Duodenal mucosa (tissue), 2 donors: Measurements from ENCODE around the gene PHACTR1.
"Not testable (repeated sequence)": the region's sequence is repeated elsewhere in the genome, so short reads cannot be mapped to it uniquely, and the experiment has no call there.

ENCODE experiments used
- H3K27ac ChIP-seq: one replicate; pipeline ENCODE4 v1.7.0; 2013; ENCODE audit warnings: low read depth, low read length
- H3K27me3 ChIP-seq, 2 donors: one replicate each; pipeline ENCODE4 v1.7.0; 2013; ENCODE audit warnings: low read length in 2 of 2, control low read depth in 1 of 2; ENCODE audit not compliant: insufficient read depth in 2 of 2, control insufficient read depth in 1 of 2
- H3K36me3 ChIP-seq, 2 donors: one replicate each; pipeline ENCODE4 v1.7.0; 2013; ENCODE audit warnings: low read length in 2 of 2, control low read depth in 1 of 2; ENCODE audit not compliant: insufficient read depth in 2 of 2, control insufficient read depth in 1 of 2
- H3K4me1 ChIP-seq, 2 donors: one replicate each; pipeline ENCODE4 v1.7.0; 2013; ENCODE audit warnings: low read length in 2 of 2, control low read depth in 1 of 2; ENCODE audit not compliant: insufficient read depth in 2 of 2, control insufficient read depth in 1 of 2
- H3K4me3 ChIP-seq, 2 donors: one replicate each; pipeline ENCODE4 v1.7.0; 2013; ENCODE audit warnings: low read length in 2 of 2, low read depth in 1 of 2
- H3K9ac ChIP-seq, 2 donors: one replicate each; pipeline ENCODE4 v1.7.0; 2013; ENCODE audit warnings: low read length in 2 of 2, low read depth in 1 of 2
- H3K9me3 ChIP-seq, 2 donors: one replicate each; pipeline ENCODE4 v1.7.0; 2013; ENCODE audit warnings: low read length in 2 of 2, control low read depth in 1 of 2; ENCODE audit not compliant: control insufficient read depth in 1 of 2

PHACTR1 gene

DNA sequence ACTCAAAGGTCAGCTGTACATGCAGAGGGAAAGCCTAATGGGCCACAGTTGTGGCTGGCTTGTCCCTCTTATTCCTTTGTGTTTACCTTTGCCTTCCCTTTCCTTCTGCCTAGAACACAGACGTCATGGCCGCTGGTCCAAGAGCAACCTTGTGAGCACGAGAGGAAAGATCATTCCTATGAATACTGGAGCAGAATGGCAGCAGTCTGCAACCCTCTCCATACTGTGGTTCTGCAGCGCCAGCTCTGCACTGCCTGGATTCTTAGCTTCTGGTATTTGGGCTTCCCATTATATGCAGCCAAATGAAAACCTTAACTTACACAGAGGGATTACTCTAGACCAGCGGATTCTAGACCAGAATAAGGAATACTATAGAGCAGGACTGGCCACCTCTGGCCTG, 599.3 kb downstream of the PHACTR1 start:
- H3K36me3 ChIP-seq, result peaks cover 22 to 69% of the 10 kb centered on the region in 2 donors
- H3K9ac ChIP-seq, result no peak overlapping the region
- H3K27me3 ChIP-seq, result no peaks in the 10 kb centered on the region
- no peaks in the 10 kb centered on the region for H3K9me3 ChIP-seq
- no peak overlapping the region for H3K4me3 ChIP-seq
- H3K4me1 ChIP-seq, result peaks cover 0 to 7% of the 10 kb centered on the region in 2 donors
- no peak overlapping the region for H3K27ac ChIP-seq

DNA sequence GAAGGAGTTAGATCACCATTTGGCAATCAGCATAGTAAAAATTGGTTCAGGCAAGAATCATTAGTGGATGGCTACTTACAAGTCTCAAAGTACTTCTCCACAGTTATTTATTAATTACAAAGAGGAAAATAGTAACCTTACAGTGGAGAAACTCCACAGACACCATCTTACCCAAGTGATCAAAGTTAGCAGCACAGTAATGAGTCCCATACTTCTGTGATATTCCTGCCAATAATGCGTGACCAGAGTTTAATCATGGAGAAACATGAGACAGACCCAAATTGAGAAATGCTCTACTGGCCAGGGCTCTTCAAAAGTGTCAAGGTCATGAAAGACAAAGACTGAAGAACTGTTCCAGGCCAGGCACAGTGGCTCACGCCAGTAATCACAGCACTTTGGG, 602.3 kb downstream of the PHACTR1 start:
- Histone ChIP-seq H3K9me3 (no peaks in the 10 kb centered on the region), H3K36me3 (peaks cover 24 to 76% of the 10 kb centered on the region in 2 donors), H3K27me3 (no peaks in the 10 kb centered on the region), H3K4me3 (no peak overlapping the region), H3K9ac (no peak overlapping the region), H3K4me1 (no peaks in the 10 kb centered on the region), H3K27ac (no peak overlapping the region)

DNA sequence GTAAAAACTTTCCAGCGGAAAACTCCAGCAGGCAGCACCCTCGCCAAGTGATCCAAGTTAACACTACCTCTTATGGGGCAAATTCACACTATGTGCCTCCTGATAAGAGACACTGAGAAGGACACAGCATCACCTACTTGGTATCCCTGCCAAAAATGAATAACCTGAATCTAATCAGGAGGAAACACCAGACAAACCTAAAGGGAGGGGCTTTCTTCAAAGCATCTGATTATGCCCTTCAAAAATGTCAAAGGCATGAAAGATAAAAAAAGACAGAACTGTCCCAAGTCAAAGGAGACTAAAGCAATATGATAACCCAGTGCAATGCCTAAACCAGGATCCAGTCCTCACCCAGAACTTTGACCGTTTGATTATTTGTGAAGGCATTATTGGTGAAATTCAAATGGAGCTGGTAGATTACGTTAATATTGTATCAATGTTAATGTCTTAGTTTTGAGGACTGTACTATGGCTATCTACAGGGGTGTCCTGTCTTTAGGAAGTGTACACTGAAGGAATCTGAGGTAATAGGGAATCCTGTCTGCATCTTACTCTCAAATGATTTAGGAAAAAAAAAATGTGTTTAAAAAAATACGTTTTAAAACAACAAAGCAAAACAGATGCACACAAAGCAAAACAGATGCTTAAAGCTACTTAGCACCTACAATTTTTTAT, 603.5 kb downstream of the PHACTR1 start:
- Histone ChIP-seq H3K36me3 (peaks cover 27 to 79% of the 10 kb centered on the region in 2 donors), H3K27ac (no peak overlapping the region), H3K4me3 (no peak overlapping the region), H3K27me3 (no peaks in the 10 kb centered on the region), H3K9me3 (no peaks in the 10 kb centered on the region), H3K4me1 (no peaks in the 10 kb centered on the region), H3K9ac (no peak overlapping the region)

DNA sequence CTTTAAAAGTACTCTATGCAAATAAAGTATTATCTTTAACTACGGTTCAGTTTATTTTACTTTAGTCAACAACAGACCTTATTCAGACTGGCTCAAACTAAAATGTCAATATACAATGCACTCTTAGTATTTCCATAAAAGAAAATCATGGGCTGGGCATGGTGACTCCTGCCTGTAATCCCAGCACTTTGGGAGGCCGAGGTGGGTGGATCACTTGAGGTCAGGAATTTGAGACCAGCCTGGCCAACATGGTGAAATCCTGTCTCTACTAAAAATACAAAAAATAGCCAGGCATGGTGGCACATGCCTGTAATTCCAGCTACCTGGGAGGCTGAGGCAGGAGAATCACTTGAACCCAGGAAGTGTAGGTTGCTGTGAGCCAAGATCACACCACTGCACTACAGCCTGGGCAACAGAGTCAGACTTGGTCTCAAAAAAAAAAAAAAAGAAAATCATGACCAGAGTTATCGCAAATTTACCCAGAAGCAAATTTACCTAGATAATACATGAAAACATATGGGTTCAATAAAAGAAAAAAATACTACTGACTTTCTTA, 609.5 kb downstream of the PHACTR1 start:
- not testable (repeated sequence) for H3K27ac ChIP-seq, H3K27me3 ChIP-seq, H3K9ac ChIP-seq, H3K9me3 ChIP-seq, H3K4me3 ChIP-seq
- Histone ChIP-seq H3K36me3 (peaks cover 7 to 35% of the 10 kb centered on the region in 2 donors), H3K4me1 (peaks cover 9 to 18% of the 10 kb centered on the region in 2 donors)

DNA sequence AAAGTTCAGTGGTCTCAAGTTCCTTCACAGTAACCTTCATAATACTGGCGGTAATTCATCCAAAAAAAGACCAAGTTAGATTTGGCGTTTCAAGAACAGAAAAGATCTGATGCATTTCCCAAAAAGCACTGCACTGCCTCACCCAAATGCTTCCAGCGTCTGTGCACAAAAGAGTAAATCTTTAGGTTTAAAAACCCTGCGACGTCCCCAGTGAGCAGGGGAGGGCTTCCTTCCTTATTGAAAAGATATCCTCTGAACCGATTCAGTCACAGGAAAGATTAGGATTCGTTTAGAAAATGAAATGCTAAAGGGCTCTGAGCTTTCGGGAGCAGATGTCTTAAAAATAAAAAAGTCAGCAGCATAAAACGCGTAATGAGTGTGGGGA, 611.1 kb downstream of the PHACTR1 start:
- Histone ChIP-seq H3K4me1 (peaks cover 9 to 18% of the 10 kb centered on the region in 2 donors), H3K4me3 (peak overlapping the region; percentile 89 to 96), H3K27ac (peak overlapping the region; percentile 90), H3K9me3 (no peaks in the 10 kb centered on the region), H3K27me3 (no peaks in the 10 kb centered on the region), H3K36me3 (peaks cover 7 to 22% of the 10 kb centered on the region in 2 donors), H3K9ac (peak overlapping the region; percentile 87 to 88)

DNA sequence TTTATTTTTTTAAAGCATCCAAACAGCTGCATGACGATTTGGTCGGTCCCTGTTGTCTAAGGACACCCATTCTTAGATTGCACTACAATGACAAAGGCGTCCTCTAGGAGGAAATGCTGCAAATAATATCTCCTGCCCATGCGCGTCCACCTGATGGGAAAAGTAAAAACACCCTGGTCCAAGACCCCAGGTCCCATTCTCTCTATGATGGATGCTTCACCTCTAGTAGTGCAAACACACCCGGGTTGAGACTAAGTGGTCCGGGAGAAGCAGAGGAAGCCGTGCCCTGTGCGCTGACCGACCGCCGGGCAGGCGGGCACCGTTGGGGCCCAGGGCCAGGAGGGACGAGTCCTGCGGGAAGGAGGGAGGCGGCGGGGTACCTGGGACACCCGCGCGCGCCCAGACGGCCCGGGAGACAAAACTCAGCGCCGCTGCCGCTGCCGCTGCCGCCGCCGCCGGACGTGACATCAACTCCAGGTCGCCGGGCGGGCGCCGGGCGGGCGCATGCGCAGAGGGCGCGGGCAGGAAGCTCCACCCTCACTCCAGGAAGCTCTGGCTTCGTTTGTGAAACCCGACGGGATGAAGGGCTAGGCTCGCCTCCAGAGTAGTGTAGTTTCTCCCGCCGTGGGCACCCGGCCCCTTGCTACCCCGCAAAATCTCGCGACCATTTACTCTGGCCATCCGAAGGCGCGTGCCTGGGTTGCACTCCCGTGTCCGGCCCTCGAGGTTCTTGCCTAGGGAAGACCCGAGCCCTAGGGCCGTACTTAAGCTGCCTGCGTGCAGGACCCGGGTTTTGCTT, 611.7 kb downstream of the PHACTR1 start, which contains the start of gene TBC1D7:
TSS of gene TBC1D7 (minus strand) at position 462 of the 799 bp plus-strand sequence. CDS start 1,639 bp downstream, outside the sequence.
- Histone ChIP-seq H3K36me3 (peaks cover 7 to 20% of the 10 kb centered on the region in 2 donors), H3K4me1 (peaks cover 9 to 18% of the 10 kb centered on the region in 2 donors), H3K27me3 (no peaks in the 10 kb centered on the region), H3K4me3 (peak within 1 kb of the TSS; percentile 89 to 96), H3K9ac (peak within 1 kb of the TSS; percentile 88 to 95), H3K9me3 (no peaks in the 10 kb centered on the region), H3K27ac (peak within 1 kb of the TSS; percentile 90)

DNA sequence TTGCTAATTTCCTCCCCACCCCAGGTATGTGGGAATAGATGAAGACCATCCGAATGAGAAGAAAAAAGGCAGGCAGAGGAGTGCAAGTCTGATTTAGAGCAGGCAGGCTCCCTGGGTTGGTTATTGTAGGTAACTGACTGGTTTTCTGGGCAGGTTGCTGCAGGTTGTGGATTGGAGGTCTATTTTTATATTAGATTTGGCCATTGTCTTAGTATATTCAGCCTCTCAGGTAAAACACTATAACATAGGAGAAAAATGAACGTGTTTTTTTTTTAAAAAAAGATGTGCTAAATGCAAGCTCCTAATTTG, 612.3 kb downstream of the PHACTR1 start:
- Histone ChIP-seq H3K27ac (peak overlapping the region; percentile 77), H3K4me3 (peak overlapping the region; percentile 89 to 96), H3K36me3 (peaks cover 5 to 14% of the 10 kb centered on the region in 2 donors), H3K9ac (peak overlapping the region; percentile 88 to 95), H3K9me3 (no peaks in the 10 kb centered on the region), H3K27me3 (no peaks in the 10 kb centered on the region), H3K4me1 (peaks cover 9 to 18% of the 10 kb centered on the region in 2 donors)

DNA sequence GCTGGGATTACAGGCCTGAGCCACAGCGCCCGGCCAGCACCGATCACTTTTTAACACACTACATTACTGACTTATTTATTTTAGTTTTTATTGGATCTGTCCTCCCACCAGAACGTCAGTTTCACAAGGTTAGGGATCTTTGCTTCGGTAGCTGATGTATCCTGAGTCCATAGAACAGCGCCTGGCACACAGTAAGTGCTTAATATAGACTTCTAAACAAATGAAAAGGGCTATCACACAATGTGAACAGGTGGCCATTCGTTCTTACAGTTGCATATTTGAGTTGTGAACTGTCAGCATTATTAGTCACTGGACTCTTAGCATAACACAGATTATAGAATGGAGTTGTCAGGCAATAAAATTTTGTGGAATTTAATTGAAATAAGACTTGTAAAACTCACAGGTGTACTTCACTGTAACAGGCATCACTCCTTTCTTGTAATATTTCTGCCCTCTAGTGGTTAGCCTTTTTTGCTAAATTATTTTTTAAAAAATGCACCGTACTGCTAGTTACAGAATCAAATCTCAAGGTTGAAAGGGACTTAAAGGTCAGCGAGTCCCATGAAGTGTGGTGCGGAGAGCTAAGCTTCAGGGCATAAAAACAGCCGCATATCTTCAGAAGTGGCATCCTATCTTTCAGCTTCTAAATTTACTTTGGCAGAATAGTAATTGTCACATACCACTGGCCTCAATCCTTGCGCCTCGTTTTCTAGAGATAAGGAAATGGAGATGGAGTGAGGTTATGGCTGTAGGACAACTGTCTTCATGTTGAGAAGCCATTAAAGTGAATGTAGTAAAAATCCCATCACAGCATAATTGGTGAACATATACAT, 615.2 kb downstream of the PHACTR1 start:
- H3K27ac ChIP-seq, result no peak overlapping the region
- H3K27me3 ChIP-seq, result no peaks in the 10 kb centered on the region
- no peak overlapping the region for H3K4me3 ChIP-seq
- H3K4me1 ChIP-seq, result peaks cover 9 to 17% of the 10 kb centered on the region in 2 donors
- peak overlapping the region in 1 of 2 donors; percentile 20 for H3K9ac ChIP-seq
- H3K36me3 ChIP-seq, result no peaks in the 10 kb centered on the region
- H3K9me3 ChIP-seq, result no peaks in the 10 kb centered on the region

DNA sequence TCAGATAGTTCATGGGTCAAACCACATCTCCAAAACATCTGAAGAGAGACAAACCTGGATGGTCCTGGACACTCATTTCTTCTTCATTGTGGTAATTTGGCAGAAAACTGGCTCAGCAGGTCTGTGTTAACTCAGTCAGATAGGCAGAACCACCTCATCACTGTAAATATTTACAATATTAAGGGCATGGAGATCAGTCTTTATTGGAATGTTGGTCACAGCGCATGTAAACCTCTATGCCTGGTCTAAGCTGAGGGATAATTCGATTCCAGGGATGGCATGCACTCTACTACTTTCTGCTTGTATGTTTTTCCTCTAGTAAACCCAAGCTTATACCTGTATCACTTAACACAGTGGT, 615.8 kb downstream of the PHACTR1 start:
- Histone ChIP-seq H3K36me3 (no peaks in the 10 kb centered on the region), H3K4me3 (no peak overlapping the region), H3K9me3 (no peaks in the 10 kb centered on the region), H3K9ac (no peak overlapping the region), H3K27ac (no peak overlapping the region), H3K27me3 (no peaks in the 10 kb centered on the region), H3K4me1 (peaks cover 9 to 11% of the 10 kb centered on the region in 2 donors)
